NK-92 (cell line): ENCODE data around the gene ZNF607.

Experiments
- DNase-seq: peaks from one replicate; lab custom pipeline; 2025; ENCODE audit not compliant: unreplicated experiment; lab: John Stamatoyannopoulos, UW

The ZNF607 gene

GRCh38 chr19:37654118-37654517 lies 65.4 kb downstream of the ZNF607 start:
- no peak for DNase-seq
